Retina (tissue), 1 donor: Measurements from ENCODE around the gene ATP11B.

Source experiments
- DNase-seq: peaks from one replicate; pipeline ENCODE4 v3.0.0-alpha.2; 2016

ATP11B gene

GRCh38 chr3:182914341-182914740 is 121.0 kb downstream of the ATP11B start:
- DNase-seq: no peak

- no peak for DNase-seq
Measured at GRCh38 chr3:182917134-182917533, 123.8 kb downstream of the ATP11B start.

- DNase-seq: no peak
Measured at GRCh38 chr3:182919866-182920357, 126.6 kb downstream of the ATP11B start.

- DNase-seq: no peak
Measured at GRCh38 chr3:182920515-182921084, 127.3 kb downstream of the ATP11B start.

GRCh38 chr3:182921665-182922355 is 128.5 kb downstream of the ATP11B start:
- no peak for DNase-seq

GRCh38 chr3:182925330-182925943 is 132.1 kb downstream of the ATP11B start:
- no peak for DNase-seq

- no peak for DNase-seq
Measured at GRCh38 chr3:182925944-182926337, 132.6 kb downstream of the ATP11B start.

- DNase-seq: no peak
Measured at GRCh38 chr3:182935803-182936202, 142.5 kb downstream of the ATP11B start.

GRCh38 chr3:182936239-182936917 is 143.1 kb downstream of the ATP11B start:
- no peak for DNase-seq

- no peak for DNase-seq
Measured at GRCh38 chr3:182936918-182937285, 143.6 kb downstream of the ATP11B start.

- no peak for DNase-seq
Measured at GRCh38 chr3:182937293-182938051, 144.2 kb downstream of the ATP11B start.

- DNase-seq: no peak
Measured at GRCh38 chr3:182940266-182940808, 147.0 kb downstream of the ATP11B start.

GRCh38 chr3:182941719-182942118 is 148.4 kb downstream of the ATP11B start:
- no peak for DNase-seq

- DNase-seq: no peak
Measured at GRCh38 chr3:182947888-182948287, 154.6 kb downstream of the ATP11B start.

- no peak for DNase-seq
Measured at GRCh38 chr3:182948305-182948704, 155.0 kb downstream of the ATP11B start.

- DNase-seq: no peak
Measured at GRCh38 chr3:182949688-182950087, 156.4 kb downstream of the ATP11B start.

- DNase-seq: no peak
Measured at GRCh38 chr3:182954553-182955235, 161.4 kb downstream of the ATP11B start.

- DNase-seq: no peak
Measured at GRCh38 chr3:182957226-182957625, 163.9 kb downstream of the ATP11B start.

- no peak for DNase-seq
Measured at GRCh38 chr3:182957676-182958266, 164.5 kb downstream of the ATP11B start.

- no peak for DNase-seq
Measured at GRCh38 chr3:182959474-182960350, 166.4 kb downstream of the ATP11B start.

- no peak for DNase-seq
Measured at GRCh38 chr3:182962166-182962565, 168.9 kb downstream of the ATP11B start.
